Measurements from ENCODE around the gene CD38.
"Not testable (repeated sequence)": the region's sequence is repeated elsewhere in the genome, so short reads cannot be mapped to it uniquely, and the experiment has no call there.

Gene CD38

GRCh38 chr4:15855804-15856475 lies 77.8 kb downstream of the CD38 start:
- TF ChIP-seq, protein P1, sequence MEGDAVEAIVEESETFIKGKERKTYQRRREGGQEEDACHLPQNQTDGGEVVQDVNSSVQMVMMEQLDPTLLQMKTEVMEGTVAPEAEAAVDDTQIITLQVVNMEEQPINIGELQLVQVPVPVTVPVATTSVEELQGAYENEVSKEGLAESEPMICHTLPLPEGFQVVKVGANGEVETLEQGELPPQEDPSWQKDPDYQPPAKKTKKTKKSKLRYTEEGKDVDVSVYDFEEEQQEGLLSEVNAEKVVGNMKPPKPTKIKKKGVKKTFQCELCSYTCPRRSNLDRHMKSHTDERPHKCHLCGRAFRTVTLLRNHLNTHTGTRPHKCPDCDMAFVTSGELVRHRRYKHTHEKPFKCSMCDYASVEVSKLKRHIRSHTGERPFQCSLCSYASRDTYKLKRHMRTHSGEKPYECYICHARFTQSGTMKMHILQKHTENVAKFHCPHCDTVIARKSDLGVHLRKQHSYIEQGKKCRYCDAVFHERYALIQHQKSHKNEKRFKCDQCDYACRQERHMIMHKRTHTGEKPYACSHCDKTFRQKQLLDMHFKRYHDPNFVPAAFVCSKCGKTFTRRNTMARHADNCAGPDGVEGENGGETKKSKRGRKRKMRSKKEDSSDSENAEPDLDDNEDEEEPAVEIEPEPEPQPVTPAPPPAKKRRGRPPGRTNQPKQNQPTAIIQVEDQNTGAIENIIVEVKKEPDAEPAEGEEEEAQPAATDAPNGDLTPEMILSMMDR (IDR thresholded peaks at IDR 0.05; ENCODE audit: low read depth, low read length, missing control alignments) = no peak
- DNase-seq (ENCODE audit: extremely low read depth, low read depth) = no peak
- H3K4me3 ChIP-seq (replicated peaks; ENCODE audit: low read depth, low read length) = no peak overlapping the region

DNA sequence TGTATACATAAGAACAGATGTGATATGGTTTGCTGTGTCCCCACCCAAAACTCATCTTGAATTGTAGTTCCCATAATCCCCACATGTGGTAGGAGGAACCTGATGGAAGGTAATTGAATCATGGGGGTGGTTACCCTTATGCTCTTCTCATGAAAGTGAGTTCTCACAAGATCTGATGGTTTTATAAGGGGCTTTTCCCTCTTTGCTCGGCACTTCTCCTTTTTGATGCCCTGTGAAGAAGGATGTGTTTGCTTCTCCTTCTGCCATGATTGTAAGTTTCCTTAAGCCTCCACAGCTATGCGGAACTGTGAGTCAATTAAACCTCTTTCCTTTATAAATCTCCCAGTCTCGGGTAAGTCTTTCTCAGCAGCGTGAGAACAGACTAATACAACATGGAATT lies 83.1 kb downstream of the CD38 start:
- H3K4me3 ChIP-seq (replicated peaks; ENCODE audit: low read depth, low read length); DNase-seq (ENCODE audit: extremely low read depth, low read depth): not testable (repeated sequence)

GRCh38 chr4:15864651-15865566 lies 86.8 kb downstream of the CD38 start:
- TF ChIP-seq, protein P1 (IDR thresholded peaks at IDR 0.05; ENCODE audit: low read depth, low read length, missing control alignments) = no peak
- DNase-seq (ENCODE audit: extremely low read depth, low read depth) = no peak
- no peak overlapping the region for H3K4me3 ChIP-seq (replicated peaks; ENCODE audit: low read depth, low read length)

GRCh38 chr4:15868111-15868510 lies 90.0 kb downstream of the CD38 start:
- no peak overlapping the region for H3K4me3 ChIP-seq (replicated peaks; ENCODE audit: low read depth, low read length)
- no peak for DNase-seq (ENCODE audit: extremely low read depth, low read depth)
- TF ChIP-seq, protein P1 (IDR thresholded peaks at IDR 0.05; ENCODE audit: low read depth, low read length, missing control alignments) = no peak

- DNase-seq (ENCODE audit: extremely low read depth, low read depth) = no peak
- no peak overlapping the region for H3K4me3 ChIP-seq (replicated peaks; ENCODE audit: low read depth, low read length)
- TF ChIP-seq, protein P1 (IDR thresholded peaks at IDR 0.05; ENCODE audit: low read depth, low read length, missing control alignments) = no peak
These were observed 90.8 kb downstream of the CD38 start for GRCh38 chr4:15868826-15869413.

DNA sequence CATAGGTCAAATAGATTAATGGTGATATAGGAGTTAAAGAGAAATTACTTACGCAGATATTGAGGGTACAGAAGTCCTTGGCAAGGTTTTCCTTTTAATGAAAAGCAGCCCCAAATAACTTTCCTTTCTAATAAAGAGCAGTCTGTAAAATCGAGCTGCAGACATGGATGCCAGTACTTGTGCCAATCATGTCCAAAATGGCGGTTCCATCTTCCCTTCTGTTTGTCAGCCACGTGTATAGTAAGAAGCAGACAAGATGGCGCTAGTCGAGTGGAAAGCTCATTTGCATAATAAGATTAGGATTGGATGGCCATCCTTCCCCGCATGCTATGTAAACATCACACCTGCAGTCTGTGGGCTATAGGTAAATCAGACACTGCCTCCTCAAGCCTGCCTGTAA lies 92.0 kb downstream of the CD38 start:
- TF ChIP-seq, protein P1 (IDR thresholded peaks at IDR 0.05; ENCODE audit: low read depth, low read length, missing control alignments) = no peak
- DNase-seq (ENCODE audit: extremely low read depth, low read depth) = no peak
- no peak overlapping the region for H3K4me3 ChIP-seq (replicated peaks; ENCODE audit: low read depth, low read length)
